ENCODE data around the gene TRIM25.

TRIM25 gene

DNA sequence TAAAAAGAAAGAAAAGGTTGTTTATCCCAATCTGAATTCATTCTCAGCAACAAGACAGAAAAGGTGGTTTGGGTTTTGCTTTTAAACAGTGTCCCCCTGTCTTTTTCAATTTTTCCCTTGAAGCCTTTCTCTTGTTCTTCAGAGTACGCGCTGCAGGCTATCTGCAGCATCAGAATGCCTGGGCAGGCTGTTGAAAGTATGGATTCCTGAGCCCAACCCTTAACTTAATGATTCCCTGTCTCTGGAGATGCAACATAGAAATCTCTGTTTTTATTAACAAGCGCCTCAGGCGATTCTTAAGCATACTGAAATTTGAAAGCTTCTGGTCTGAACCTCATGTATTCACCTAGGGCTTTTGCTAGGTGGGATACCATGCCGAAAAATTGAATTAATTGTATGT, 47.8 kb downstream of the TRIM25 start:
- DNase-seq (ENCODE audit: low spot score): no peak

DNA sequence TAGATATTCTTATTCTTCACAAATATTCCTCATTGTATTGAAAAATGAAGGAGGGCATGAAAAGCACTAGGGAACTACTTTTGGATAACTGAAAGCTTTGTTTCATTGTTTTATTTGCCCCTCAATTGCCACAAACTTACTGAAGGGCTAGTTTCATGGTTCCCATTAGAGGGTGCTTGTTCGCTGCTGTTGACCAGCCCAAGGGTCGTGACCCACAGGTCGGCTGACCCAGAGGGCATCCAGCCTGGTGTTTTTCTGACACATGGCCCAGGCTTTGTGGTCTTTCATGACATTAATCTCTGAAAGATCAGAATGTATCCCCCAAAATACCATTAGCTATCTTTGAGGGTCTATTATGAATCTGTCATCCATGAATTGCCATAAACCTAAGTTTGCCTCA, 49.9 kb downstream of the TRIM25 start:
- no peak for DNase-seq (ENCODE audit: low spot score)

DNA sequence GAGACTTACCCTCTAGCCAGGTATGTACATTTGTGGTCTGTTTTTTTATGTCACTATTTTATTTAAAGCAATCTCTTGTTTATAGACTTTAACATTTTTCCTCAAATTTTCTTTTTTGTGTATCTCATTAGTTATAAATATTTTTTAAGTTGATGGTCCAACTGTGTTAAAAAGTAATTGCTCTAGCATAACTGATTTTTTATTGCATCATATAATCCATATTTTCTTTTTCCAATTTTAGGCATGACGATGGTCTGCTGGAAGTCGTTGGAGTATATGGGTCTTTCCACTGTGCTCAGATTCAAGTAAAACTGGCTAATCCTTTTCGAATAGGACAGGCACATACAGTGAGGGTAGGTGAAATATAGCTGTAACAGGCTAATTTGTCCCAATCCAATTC, 52.0 kb downstream of the TRIM25 start:
- DNase-seq (ENCODE audit: low spot score): no peak

DNA sequence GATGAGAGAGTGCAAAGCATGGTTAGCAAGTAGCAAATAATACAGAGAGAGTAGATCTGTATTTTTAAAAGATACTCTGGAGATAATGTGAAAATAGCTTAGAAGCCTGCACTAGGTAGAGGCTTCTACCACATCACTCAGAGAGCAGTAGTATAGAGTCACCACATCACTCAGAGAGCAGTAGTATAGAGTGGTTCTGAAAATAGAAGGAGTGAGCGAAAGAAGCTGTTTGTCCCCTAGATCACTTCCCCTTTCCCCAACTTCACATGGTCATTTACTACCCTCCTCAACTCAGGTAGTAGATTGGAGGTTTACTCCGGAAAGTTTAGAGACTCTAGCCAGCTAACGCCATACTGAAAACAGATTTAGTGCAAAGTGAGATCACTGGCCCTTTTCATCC, 62.8 kb downstream of the TRIM25 start:
- DNase-seq (ENCODE audit: low spot score): no peak

DNA sequence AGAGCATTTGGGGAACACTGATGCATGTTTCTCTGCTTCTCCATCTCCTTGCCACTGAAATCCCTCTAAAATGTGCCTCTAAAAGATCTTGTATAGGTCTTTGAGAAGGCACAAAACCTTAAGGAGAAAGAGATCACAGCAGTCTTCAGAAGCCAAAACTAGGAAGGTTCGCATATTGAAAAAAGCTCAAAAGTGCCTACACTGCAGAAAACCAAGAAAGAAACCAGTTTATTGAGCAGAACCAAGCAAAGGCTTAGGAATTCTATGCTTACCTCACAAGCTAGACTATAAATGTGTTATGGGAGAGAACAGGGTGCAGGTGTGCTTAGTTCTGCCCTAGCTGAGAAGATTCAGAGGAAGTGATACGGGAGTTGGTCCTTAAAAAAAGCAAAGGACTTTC, 63.3 kb downstream of the TRIM25 start:
- DNase-seq (ENCODE audit: low spot score): no peak

DNA sequence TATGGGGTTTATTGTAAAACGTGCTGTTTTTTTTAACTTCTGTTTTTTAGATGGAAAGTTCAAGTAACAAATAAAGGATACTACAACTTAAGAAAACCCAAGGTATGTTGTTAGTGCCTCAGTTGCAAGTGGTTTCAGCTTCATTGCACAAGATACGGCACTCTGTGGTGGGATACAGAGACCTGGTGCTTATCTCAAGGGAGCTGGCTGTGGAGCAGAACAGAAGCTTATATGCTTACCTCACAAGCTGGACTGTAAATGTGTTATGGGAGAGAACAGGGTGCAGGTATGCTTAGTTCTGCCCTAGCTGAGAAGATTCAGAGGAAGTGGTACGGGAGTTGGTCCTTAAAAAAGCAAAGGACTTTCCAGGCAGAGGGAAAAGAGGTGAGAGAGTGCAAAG, 64.7 kb downstream of the TRIM25 start:
- no peak for DNase-seq (ENCODE audit: low spot score)

DNA sequence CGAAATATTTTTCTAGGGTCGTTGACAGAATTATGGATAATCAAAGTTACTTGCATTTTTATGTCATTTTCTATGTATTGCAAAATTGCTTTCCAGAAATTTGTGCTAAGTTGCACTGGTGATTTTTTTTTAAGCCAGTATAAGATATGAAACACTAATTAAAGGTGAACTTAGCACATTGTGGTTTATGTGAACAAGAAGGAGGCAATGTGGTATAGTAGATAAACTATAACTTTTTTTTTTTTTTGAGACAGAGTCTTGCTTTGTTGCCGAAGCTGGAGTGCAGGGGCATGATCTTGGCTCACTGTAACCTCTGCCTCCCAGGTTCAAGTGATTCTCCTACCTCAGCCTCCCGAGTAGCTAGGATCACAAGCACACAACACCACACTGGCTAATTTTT, 66.7 kb downstream of the TRIM25 start:
- no peak for DNase-seq (ENCODE audit: low spot score)

DNA sequence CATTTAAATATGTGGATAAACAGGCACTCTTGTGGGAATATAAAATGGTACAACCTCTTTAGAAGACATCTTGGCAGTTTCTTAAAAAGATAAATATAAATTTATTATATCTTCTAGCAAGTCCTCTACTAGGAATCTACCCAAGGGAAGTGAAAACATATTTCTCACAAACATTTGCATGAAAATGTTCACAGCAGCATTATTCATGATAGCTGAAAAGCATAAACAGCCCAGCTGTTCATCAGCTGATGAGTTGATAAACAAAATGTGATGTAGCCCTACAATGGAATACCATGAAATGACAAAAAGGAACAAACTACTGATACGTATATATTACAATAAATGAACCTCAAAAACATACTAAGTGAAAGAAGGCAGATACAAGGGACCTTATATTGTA, 67.9 kb downstream of the TRIM25 start:
- DNase-seq (ENCODE audit: low spot score): no peak

DNA sequence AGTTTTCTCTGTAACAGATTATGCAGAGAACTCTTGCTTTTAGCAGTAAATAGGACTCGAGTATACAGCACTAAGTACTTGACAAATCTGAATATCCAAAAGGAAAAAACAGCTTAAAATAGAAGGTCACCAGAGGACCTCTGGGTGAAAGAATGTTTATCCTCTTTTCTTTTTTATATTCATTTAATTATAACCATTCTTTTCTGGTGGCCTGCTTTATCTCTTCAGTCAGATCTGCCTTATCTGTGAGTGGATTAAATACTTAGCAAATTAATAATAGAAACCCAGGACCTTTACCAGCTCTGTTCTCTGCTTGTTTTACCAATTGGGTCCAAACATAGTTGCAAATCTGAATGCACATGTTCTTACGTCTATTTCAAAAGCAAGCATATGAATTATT, 71.3 kb downstream of the TRIM25 start:
- DNase-seq (ENCODE audit: low spot score): no peak

DNA sequence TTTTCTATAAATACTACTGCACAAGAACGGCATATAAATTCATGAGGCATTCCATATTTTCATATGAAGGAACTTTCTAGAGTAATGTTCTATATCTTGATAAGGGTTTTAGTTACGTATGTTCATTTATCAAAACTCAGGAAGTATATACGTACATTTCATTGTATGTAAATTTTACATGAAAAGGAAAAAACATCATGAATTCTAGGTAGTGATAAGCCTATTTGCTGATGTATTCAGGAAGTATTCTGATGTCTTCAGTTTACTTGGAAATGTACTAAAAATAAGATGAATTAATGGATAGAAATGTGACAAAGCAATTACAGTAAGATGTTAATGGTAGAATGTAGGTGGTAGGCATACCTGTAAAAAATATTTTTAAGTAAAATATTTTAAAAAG, 75.2 kb downstream of the TRIM25 start:
- no peak for DNase-seq (ENCODE audit: low spot score)

Measured in GM03348 (cell line).